H9 (cell line): ENCODE results near the gene CALN1. TPM values are rescaled to one million over a fixed set of nuclear protein-coding genes. Genes with fewer than 3 reads are reported as not detected.

Experiments used
- DNase-seq: peaks from one replicate; pipeline ENCODE4 v3.0.0-alpha.2; 2017
- H2AFZ ChIP-seq: one replicate; pipeline ENCODE4 v1.6.1; 2013; ENCODE audit warnings: mild to moderate bottlenecking, low read length, control low read depth, moderate library complexity
- H2AK5ac ChIP-seq: 2 replicates; pipeline ENCODE4 v1.6.1; 2013; ENCODE audit warnings: low read length, control low read depth, mixed read lengths; ENCODE audit not compliant: insufficient read length
- H2BK120ac ChIP-seq: one replicate; pipeline ENCODE4 v1.6.1; 2013; ENCODE audit warnings: low read depth, mild to moderate bottlenecking, low read length, control low read depth, inconsistent platforms; ENCODE audit not compliant: poor library complexity, severe bottlenecking
- H2BK12ac ChIP-seq: 2 replicates; pipeline ENCODE4 v1.6.1; 2013; ENCODE audit warnings: low read length, control low read depth, mixed read lengths, low read depth; ENCODE audit not compliant: insufficient read length
- H2BK15ac ChIP-seq: 2 replicates; pipeline ENCODE4 v1.6.1; 2013; ENCODE audit warnings: low read depth, low read length, control low read depth
- H2BK20ac ChIP-seq: one replicate; pipeline ENCODE4 v1.6.1; 2013; ENCODE audit warnings: low read depth, mild to moderate bottlenecking, low read length, control low read depth, inconsistent platforms; ENCODE audit not compliant: poor library complexity, severe bottlenecking
- H2BK5ac ChIP-seq: 2 replicates; pipeline ENCODE4 v1.6.1; 2013; ENCODE audit warnings: low read length, control low read depth, mixed read lengths; ENCODE audit not compliant: insufficient read length
- H3K14ac ChIP-seq: 2 replicates; pipeline ENCODE4 v1.6.1; 2013; ENCODE audit warnings: low read length, control low read depth; ENCODE audit not compliant: insufficient read depth
- H3K18ac ChIP-seq: 2 replicates; pipeline ENCODE4 v1.6.1; 2013; ENCODE audit warnings: low read depth, mild to moderate bottlenecking, mixed read lengths, low read length, control low read depth; ENCODE audit not compliant: insufficient read length
- H3K23ac ChIP-seq: 2 replicates; pipeline ENCODE4 v1.6.1; 2013; ENCODE audit warnings: low read length, control low read depth, mixed read lengths, low read depth; ENCODE audit not compliant: insufficient read length
- H3K23me2 ChIP-seq: 2 replicates; pipeline ENCODE4 v1.6.1; 2013; ENCODE audit warnings: low read depth, mild to moderate bottlenecking, mixed read lengths, low read length, control low read depth; ENCODE audit not compliant: insufficient read length, poor library complexity, severe bottlenecking
- H3K27ac ChIP-seq: 2 replicates; pipeline ENCODE4 v1.5.1; 2013; ENCODE audit warnings: low read length, control low read depth, mixed read lengths, low read depth; ENCODE audit not compliant: insufficient read length
- H3K27me3 ChIP-seq: 2 replicates; pipeline ENCODE4 v1.6.1; 2013; ENCODE audit warnings: low read length, control low read depth, inconsistent platforms; ENCODE audit not compliant: insufficient read depth
- H3K4ac ChIP-seq: 2 replicates; pipeline ENCODE4 v1.6.1; 2013; ENCODE audit warnings: low read depth, mild to moderate bottlenecking, control low read depth, inconsistent platforms, low read length, moderate library complexity
- H3K4me1 ChIP-seq: 2 replicates; pipeline ENCODE4 v1.6.1; 2013; ENCODE audit warnings: low read length, control low read depth, inconsistent platforms; ENCODE audit not compliant: insufficient read depth
- H3K4me2 ChIP-seq: 2 replicates; pipeline ENCODE4 v1.6.1; 2013; ENCODE audit warnings: low read length, control low read depth, mixed read lengths; ENCODE audit not compliant: insufficient read length, insufficient read depth
- H3K56ac ChIP-seq: 2 replicates; pipeline ENCODE4 v1.6.1; 2013; ENCODE audit warnings: low read depth, mild to moderate bottlenecking, mixed read lengths, low read length, control low read depth; ENCODE audit not compliant: insufficient read length
- H3K79me1 ChIP-seq: 2 replicates; pipeline ENCODE4 v1.6.1; 2013; ENCODE audit warnings: low read depth, mild to moderate bottlenecking, moderate library complexity, low read length, control low read depth, inconsistent platforms; ENCODE audit not compliant: insufficient read depth, poor library complexity, severe bottlenecking
- H3K79me2 ChIP-seq: 2 replicates; pipeline ENCODE4 v1.6.1; 2013; ENCODE audit warnings: low read length, control low read depth, inconsistent platforms; ENCODE audit not compliant: insufficient read depth
- H3K9ac ChIP-seq: 2 replicates; pipeline ENCODE4 v1.6.1; 2013; ENCODE audit warnings: low read length, control low read depth, mixed read lengths; ENCODE audit not compliant: insufficient read length; ENCODE audit errors: extremely low read depth
- H3K9me3 ChIP-seq: one replicate; pipeline ENCODE4 v1.6.1; 2013; ENCODE audit warnings: low read depth, low read length, inconsistent platforms; ENCODE audit not compliant: control insufficient read depth
- H3T11ph ChIP-seq: one replicate; pipeline ENCODE4 v1.6.1; 2013; ENCODE audit warnings: mild to moderate bottlenecking, low read length, control low read depth, inconsistent platforms
- H4K20me1 ChIP-seq: one replicate; pipeline ENCODE4 v1.6.1; 2013; ENCODE audit not compliant: control insufficient read depth, insufficient read length, insufficient read depth
- H4K5ac ChIP-seq: 2 replicates; pipeline ENCODE4 v1.6.1; 2013; ENCODE audit warnings: low read depth, mild to moderate bottlenecking, mixed read lengths, low read length, control low read depth; ENCODE audit not compliant: insufficient read length
- H4K8ac ChIP-seq: replicated peaks from 2 replicates; pipeline ENCODE4 v1.6.1; 2013; ENCODE audit warnings: low read length, control low read depth, mixed read lengths, low read depth; ENCODE audit not compliant: insufficient read length
- H4K91ac ChIP-seq: 2 replicates; pipeline ENCODE4 v1.6.1; 2013; ENCODE audit warnings: low read depth, mild to moderate bottlenecking, moderate library complexity, mixed read lengths, low read length, control low read depth; ENCODE audit not compliant: insufficient read length
- H3K27ac Mint-ChIP-seq, 3 experiments: 2 replicates in 2 of 3; 3 replicates in 1 of 3; pipeline ENCODE4 v1.8.0; 2020 to 2021; ENCODE audit warnings: mixed read lengths in 3 of 3, mild to moderate bottlenecking in 1 of 3, moderate library complexity in 1 of 3
- H3K27me3 Mint-ChIP-seq: 2 replicates; pipeline ENCODE4 v1.8.0; 2021; ENCODE audit warnings: low read depth, mild to moderate bottlenecking, moderate library complexity, mixed read lengths
- H3K36me3 Mint-ChIP-seq, 3 experiments: 2 replicates in 2 of 3; 3 replicates in 1 of 3; pipeline ENCODE4 v1.8.0; 2020 to 2021; ENCODE audit warnings: low read depth in 3 of 3, mixed read lengths in 3 of 3; ENCODE audit not compliant: insufficient read depth in 1 of 3
- H3K4me1 Mint-ChIP-seq, 2 experiments: 2 replicates each; pipeline ENCODE4 v1.8.0; 2020; ENCODE audit warnings: mixed read lengths in 2 of 2
- H3K4me3 Mint-ChIP-seq, 2 experiments: 2 replicates in 1 of 2; 3 replicates in 1 of 2; pipeline ENCODE4 v1.8.0; 2020 to 2021; ENCODE audit warnings: mild to moderate bottlenecking in 2 of 2, mixed read lengths in 2 of 2, moderate library complexity in 1 of 2
- H3K9me3 Mint-ChIP-seq, 2 experiments: 2 replicates in 1 of 2; 3 replicates in 1 of 2; pipeline ENCODE4 v1.8.0; 2020; ENCODE audit warnings: mild to moderate bottlenecking in 2 of 2, mixed read lengths in 2 of 2, moderate library complexity in 1 of 2
- WGBS: extraction: QIAGEN DNeasy Blood & Tissue Kit; methylation state at CpG from one replicate; pipeline ENCODE4 v1.1.7; 2013; ENCODE audit warnings: missing lambda C conversion rate, low lambda C conversion rate, mixed read lengths; ENCODE audit not compliant: insufficient read length; ENCODE audit errors: extremely low coverage; 5-methylcytosine and 5-hydroxymethylcytosine counted together
- total RNA-seq: library from RNA; stranded (reverse); gene quantifications from 2 replicates; pipeline ENCODE4 v1.2.1, GENCODE V29; 2021
- TF ChIP-seq, protein P1 (sequence below): fragments of 200-600 bp; sonication (generic); conservative IDR thresholded peaks from 3 replicates; pipeline ENCODE4 v1.8.0; 2021; ENCODE audit warnings: antibody characterized with exemption, mild to moderate bottlenecking

Gene CALN1
- total RNA-seq, 1 experiment from 2014 or later = 2.8 TPM

- H2AFZ ChIP-seq = no peak overlapping the region
- no peak overlapping the region for H4K8ac ChIP-seq
- no peak overlapping the region for H2BK15ac ChIP-seq
- no peak overlapping the region for H3K23ac ChIP-seq
- H2BK12ac ChIP-seq = no peak overlapping the region
- DNase-seq = no peak
- Mint-ChIP-seq H3K9me3 (no peaks in the 10 kb centered on the region; a peak in 1 of 5 replicates), H3K27ac (no peak overlapping the region), H3K4me3 (no peak overlapping the region), H3K36me3 (no peaks in the 10 kb centered on the region; a peak in 2 of 7 replicates), H3K27me3 (no peaks in the 10 kb centered on the region), H3K4me1 (no peaks in the 10 kb centered on the region)
- H3K18ac ChIP-seq = no peak overlapping the region
- no peak overlapping the region for H3K9ac ChIP-seq
- H2BK120ac ChIP-seq = no peak overlapping the region
- no peak overlapping the region for H3K4ac ChIP-seq
- H3K79me2 ChIP-seq = peaks cover 2% of the 10 kb centered on the region; the same call in 1 of the 2 replicates
- no peak overlapping the region for H3T11ph ChIP-seq
- TF ChIP-seq, protein P1, sequence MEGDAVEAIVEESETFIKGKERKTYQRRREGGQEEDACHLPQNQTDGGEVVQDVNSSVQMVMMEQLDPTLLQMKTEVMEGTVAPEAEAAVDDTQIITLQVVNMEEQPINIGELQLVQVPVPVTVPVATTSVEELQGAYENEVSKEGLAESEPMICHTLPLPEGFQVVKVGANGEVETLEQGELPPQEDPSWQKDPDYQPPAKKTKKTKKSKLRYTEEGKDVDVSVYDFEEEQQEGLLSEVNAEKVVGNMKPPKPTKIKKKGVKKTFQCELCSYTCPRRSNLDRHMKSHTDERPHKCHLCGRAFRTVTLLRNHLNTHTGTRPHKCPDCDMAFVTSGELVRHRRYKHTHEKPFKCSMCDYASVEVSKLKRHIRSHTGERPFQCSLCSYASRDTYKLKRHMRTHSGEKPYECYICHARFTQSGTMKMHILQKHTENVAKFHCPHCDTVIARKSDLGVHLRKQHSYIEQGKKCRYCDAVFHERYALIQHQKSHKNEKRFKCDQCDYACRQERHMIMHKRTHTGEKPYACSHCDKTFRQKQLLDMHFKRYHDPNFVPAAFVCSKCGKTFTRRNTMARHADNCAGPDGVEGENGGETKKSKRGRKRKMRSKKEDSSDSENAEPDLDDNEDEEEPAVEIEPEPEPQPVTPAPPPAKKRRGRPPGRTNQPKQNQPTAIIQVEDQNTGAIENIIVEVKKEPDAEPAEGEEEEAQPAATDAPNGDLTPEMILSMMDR = no peak
- no peak overlapping the region for H4K5ac ChIP-seq
- H2BK5ac ChIP-seq = no peak overlapping the region
- H4K91ac ChIP-seq = no peak overlapping the region
- H3K56ac ChIP-seq = no peak overlapping the region
- no peaks in the 10 kb centered on the region for H3K27me3 ChIP-seq
- no peak overlapping the region for H3K27ac ChIP-seq
- H3K4me2 ChIP-seq = no peak overlapping the region
- H2AK5ac ChIP-seq = no peak overlapping the region
- H4K20me1 ChIP-seq = no peaks in the 10 kb centered on the region
- no peaks in the 10 kb centered on the region for H3K23me2 ChIP-seq
- no peak overlapping the region for H2BK20ac ChIP-seq
- WGBS = no CpG with 5 or more reads among the region's 3 CpGs
- no peaks in the 10 kb centered on the region for H3K4me1 ChIP-seq
- no peaks in the 10 kb centered on the region for H3K9me3 ChIP-seq
- no peak overlapping the region for H3K14ac ChIP-seq
- no peaks in the 10 kb centered on the region for H3K79me1 ChIP-seq
Measured at GRCh38 chr7:72020311-72020710, 391.8 kb downstream of the CALN1 start.
